Measurements from ENCODE around the gene ARSJ.

Gene ARSJ

DNA sequence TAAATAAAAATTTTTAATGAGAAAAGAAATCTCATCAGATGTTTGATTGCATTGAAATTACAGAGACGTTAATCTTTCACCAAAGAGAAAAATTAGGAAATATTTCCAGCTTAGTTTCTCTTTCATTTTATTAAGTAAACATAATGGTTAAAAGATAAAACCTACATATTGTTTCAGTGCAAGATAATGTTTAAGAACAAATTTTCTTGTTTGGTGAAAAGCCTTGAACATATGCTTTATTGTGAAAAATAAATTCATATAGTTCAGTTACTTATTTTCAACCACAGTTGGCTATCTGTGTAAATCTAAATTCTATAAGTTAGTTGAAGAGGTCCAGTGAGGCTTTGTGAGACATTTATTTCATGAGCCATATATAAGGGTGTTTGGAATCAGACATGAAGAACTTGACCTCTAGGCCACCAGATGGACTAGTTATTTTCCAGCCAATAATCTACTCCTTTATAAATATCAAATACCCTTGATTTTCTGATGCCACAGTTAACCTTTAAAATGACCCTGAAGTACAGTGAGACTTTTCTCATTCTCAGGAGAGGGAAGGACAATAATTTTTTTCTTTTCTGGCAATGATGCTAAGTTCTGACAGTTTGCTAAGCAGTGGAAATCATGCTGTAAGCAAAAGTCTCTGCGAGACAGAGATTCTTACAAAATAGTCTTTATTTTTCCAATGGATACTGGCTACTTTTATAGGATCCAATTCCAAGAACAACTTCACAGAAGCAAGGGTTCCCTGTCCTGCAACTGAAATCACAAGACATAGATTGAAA lies 2.5 kb downstream of the ARSJ start:
- no peak overlapping the region for H3K4me3 ChIP-seq (replicated peaks; ENCODE audit: low read depth, low read length)
- DNase-seq (ENCODE audit: extremely low read depth, insufficient read length): no peak
- H3K36me3 ChIP-seq (ENCODE audit: control insufficient read depth, insufficient read depth, low read length): no peaks in the 10 kb centered on the region
- no peaks in the 10 kb centered on the region; the same call in 1 of the 2 replicates for H3K27me3 ChIP-seq (replicated peaks; ENCODE audit: control insufficient read depth, insufficient read depth, low read length)
- TF ChIP-seq CTCF (IDR thresholded peaks at IDR 0.05; ENCODE audit: insufficient read depth, low read length, poor library complexity, severe bottlenecking): no peak

- no peak for DNase-seq (ENCODE audit: extremely low read depth, insufficient read length)
- no peaks in the 10 kb centered on the region for H3K36me3 ChIP-seq (ENCODE audit: control insufficient read depth, insufficient read depth, low read length)
- no peak for TF ChIP-seq CTCF (IDR thresholded peaks at IDR 0.05; ENCODE audit: insufficient read depth, low read length, poor library complexity, severe bottlenecking)
- no peak overlapping the region for H3K4me3 ChIP-seq (replicated peaks; ENCODE audit: low read depth, low read length)
- no peaks in the 10 kb centered on the region; the same call in 1 of the 2 replicates for H3K27me3 ChIP-seq (replicated peaks; ENCODE audit: control insufficient read depth, insufficient read depth, low read length)
Observed at GRCh38 chr4:113975578-113975977, 3.9 kb downstream of the ARSJ start.

- TF ChIP-seq CTCF (IDR thresholded peaks at IDR 0.05; ENCODE audit: insufficient read depth, low read length, poor library complexity, severe bottlenecking): no peak
- no peak for DNase-seq (ENCODE audit: extremely low read depth, insufficient read length)
- Histone ChIP-seq H3K27me3 (replicated peaks; ENCODE audit: control insufficient read depth, insufficient read depth, low read length) (no peaks in the 10 kb centered on the region), H3K36me3 (ENCODE audit: control insufficient read depth, insufficient read depth, low read length) (no peaks in the 10 kb centered on the region), H3K4me3 (replicated peaks; ENCODE audit: low read depth, low read length) (no peak overlapping the region)
Observed at GRCh38 chr4:113974467-113974866, 5.0 kb downstream of the ARSJ start.

DNA sequence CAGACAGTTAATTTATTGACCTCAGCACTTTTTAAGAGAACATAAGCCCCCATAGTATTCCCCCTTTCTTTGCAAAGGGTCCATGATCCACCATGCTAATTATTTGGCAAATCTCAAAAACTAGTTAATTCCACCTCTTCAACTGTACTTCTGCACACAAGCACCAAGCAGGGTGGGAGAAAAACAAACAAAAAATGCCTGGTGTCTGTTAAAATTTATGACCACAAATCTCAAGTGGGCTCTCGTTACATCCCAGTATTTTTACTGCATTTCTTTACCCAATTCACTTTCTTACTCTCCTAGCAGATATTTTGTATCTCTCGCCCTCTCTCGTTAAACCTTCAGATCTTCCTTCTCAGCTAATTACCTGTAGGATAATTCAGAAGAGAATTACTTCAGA lies 6.1 kb downstream of the ARSJ start:
- Histone ChIP-seq H3K27me3 (replicated peaks; ENCODE audit: control insufficient read depth, insufficient read depth, low read length) (no peaks in the 10 kb centered on the region), H3K36me3 (ENCODE audit: control insufficient read depth, insufficient read depth, low read length) (no peaks in the 10 kb centered on the region), H3K4me3 (replicated peaks; ENCODE audit: low read depth, low read length) (no peak overlapping the region)
- no peak for TF ChIP-seq CTCF (IDR thresholded peaks at IDR 0.05; ENCODE audit: insufficient read depth, low read length, poor library complexity, severe bottlenecking)
- no peak for DNase-seq (ENCODE audit: extremely low read depth, insufficient read length)

- Histone ChIP-seq H3K36me3 (ENCODE audit: control insufficient read depth, insufficient read depth, low read length) (no peaks in the 10 kb centered on the region), H3K27me3 (replicated peaks; ENCODE audit: control insufficient read depth, insufficient read depth, low read length) (no peaks in the 10 kb centered on the region; the same call in 1 of the 2 replicates), H3K4me3 (replicated peaks; ENCODE audit: low read depth, low read length) (no peak overlapping the region)
- no peak for DNase-seq (ENCODE audit: extremely low read depth, insufficient read length)
- no peak for TF ChIP-seq CTCF (IDR thresholded peaks at IDR 0.05; ENCODE audit: insufficient read depth, low read length, poor library complexity, severe bottlenecking)
Observed at GRCh38 chr4:113972781-113973180, 6.7 kb downstream of the ARSJ start.
